Mesenchymal stem cell (in vitro differentiated cells and primary cell): ENCODE data around the gene CATSPERD.

ENCODE experiments used
- DNase-seq: peaks from one replicate; pipeline ENCODE4 v3.0.0-alpha.2; 2013
- H2AFZ ChIP-seq: one replicate; pipeline ENCODE4 v1.6.1; 2013; ENCODE audit warnings: low read depth, mild to moderate bottlenecking, control low read depth, inconsistent platforms, low read length, moderate library complexity
- H2AK5ac ChIP-seq: 2 replicates; pipeline ENCODE4 v1.6.1; 2013; ENCODE audit warnings: low read length, moderate library complexity, mild to moderate bottlenecking, inconsistent platforms; ENCODE audit not compliant: severe bottlenecking
- H2BK120ac ChIP-seq: one replicate; pipeline ENCODE4 v1.6.1; 2013; ENCODE audit warnings: low read depth, mild to moderate bottlenecking, inconsistent platforms, low read length, moderate library complexity
- H2BK12ac ChIP-seq, 2 experiments: one replicate each; pipeline ENCODE4 v1.6.1; 2013; ENCODE audit warnings: inconsistent platforms in 2 of 2, low read length in 2 of 2, mild to moderate bottlenecking in 2 of 2, moderate library complexity in 2 of 2, control low read depth in 1 of 2
- H2BK15ac ChIP-seq: one replicate; pipeline ENCODE4 v1.6.1; 2013; ENCODE audit warnings: mild to moderate bottlenecking, low read depth, inconsistent platforms; ENCODE audit not compliant: poor library complexity, severe bottlenecking
- H2BK5ac ChIP-seq: 2 replicates; pipeline ENCODE4 v1.6.1; 2013; ENCODE audit warnings: low read depth, mild to moderate bottlenecking, low read length, control low read depth, inconsistent platforms; ENCODE audit not compliant: poor library complexity, severe bottlenecking
- H3K14ac ChIP-seq, 2 experiments: one replicate each; pipeline ENCODE4 v1.6.1; 2013; ENCODE audit warnings: inconsistent platforms in 2 of 2, low read length in 2 of 2, control low read depth in 1 of 2, mild to moderate bottlenecking in 1 of 2, moderate library complexity in 1 of 2
- H3K18ac ChIP-seq, 2 experiments: one replicate each; pipeline ENCODE4 v1.6.1; 2013; ENCODE audit warnings: inconsistent platforms in 2 of 2, low read length in 2 of 2, control low read depth in 1 of 2, low read depth in 1 of 2, mild to moderate bottlenecking in 1 of 2
- H3K23ac ChIP-seq, 2 experiments: one replicate each; pipeline ENCODE4 v1.6.1; 2013; ENCODE audit warnings: inconsistent platforms in 2 of 2, low read length in 2 of 2, mild to moderate bottlenecking in 2 of 2, moderate library complexity in 2 of 2, control low read depth in 1 of 2
- H3K27ac ChIP-seq: 2 replicates; pipeline ENCODE4 v1.5.1; 2013; ENCODE audit warnings: mild to moderate bottlenecking, moderate library complexity, low read length, control low read depth, inconsistent platforms; ENCODE audit not compliant: poor library complexity, severe bottlenecking
- H3K27me3 ChIP-seq, 2 experiments: 2 replicates each; pipeline versions ENCODE4 v1.6.1 to v1.7.0; 2013; ENCODE audit warnings: low read length in 2 of 2, mild to moderate bottlenecking in 2 of 2, moderate library complexity in 2 of 2, control low read depth in 1 of 2, inconsistent platforms in 1 of 2; ENCODE audit not compliant: control insufficient read depth in 1 of 2, insufficient read depth in 1 of 2
- H3K36me3 ChIP-seq, 2 experiments: 2 replicates each; pipeline versions ENCODE4 v1.6.1 to v1.7.0; 2013; ENCODE audit warnings: low read length in 2 of 2, control low read depth in 1 of 2, inconsistent platforms in 1 of 2, low read depth in 1 of 2, mild to moderate bottlenecking in 1 of 2; ENCODE audit not compliant: insufficient read depth in 2 of 2, control insufficient read depth in 1 of 2
- H3K4ac ChIP-seq, 2 experiments: one replicate each; pipeline ENCODE4 v1.6.1; 2013; ENCODE audit warnings: inconsistent platforms in 2 of 2, low read length in 2 of 2, mild to moderate bottlenecking in 2 of 2, moderate library complexity in 2 of 2, control low read depth in 1 of 2, low read depth in 1 of 2
- H3K4me1 ChIP-seq: 2 replicates; pipeline ENCODE4 v1.6.1; 2013; ENCODE audit warnings: low read depth, low read length, control low read depth; ENCODE audit not compliant: control insufficient read depth, insufficient read depth
- H3K4me2 ChIP-seq: 2 replicates; pipeline ENCODE4 v1.6.1; 2013; ENCODE audit warnings: low read length, mild to moderate bottlenecking, inconsistent platforms; ENCODE audit not compliant: poor library complexity, severe bottlenecking
- H3K4me3 ChIP-seq, 2 experiments: 2 replicates each; pipeline versions ENCODE4 v1.5.1 to v1.7.0; 2013; ENCODE audit warnings: low read length in 2 of 2, mild to moderate bottlenecking in 2 of 2, control low read depth in 1 of 2, low read depth in 1 of 2; ENCODE audit not compliant: insufficient read depth in 1 of 2
- H3K79me1 ChIP-seq: replicated peaks from 2 replicates; pipeline ENCODE4 v1.6.1; 2013; ENCODE audit warnings: mild to moderate bottlenecking, control low read depth, low read length, inconsistent platforms; ENCODE audit not compliant: poor library complexity, severe bottlenecking
- H3K9ac ChIP-seq: 2 replicates; pipeline ENCODE4 v1.7.0; 2013; ENCODE audit warnings: mild to moderate bottlenecking, low read length, moderate library complexity
- H3K9me3 ChIP-seq: 2 replicates; pipeline ENCODE4 v1.7.0; 2013; ENCODE audit warnings: mild to moderate bottlenecking, low read length; ENCODE audit not compliant: control insufficient read depth
- H4K8ac ChIP-seq: one replicate; pipeline ENCODE4 v1.6.1; 2013; ENCODE audit warnings: inconsistent platforms, mild to moderate bottlenecking, low read length, moderate library complexity
- H4K91ac ChIP-seq: one replicate; pipeline ENCODE4 v1.6.1; 2013; ENCODE audit warnings: mild to moderate bottlenecking, low read length, inconsistent platforms
- WGBS: methylation state at CpG from one replicate; pipeline ENCODE4 v1.1.7; 2013; ENCODE audit warnings: mixed read lengths; 5-methylcytosine and 5-hydroxymethylcytosine counted together

The CATSPERD gene

DNA sequence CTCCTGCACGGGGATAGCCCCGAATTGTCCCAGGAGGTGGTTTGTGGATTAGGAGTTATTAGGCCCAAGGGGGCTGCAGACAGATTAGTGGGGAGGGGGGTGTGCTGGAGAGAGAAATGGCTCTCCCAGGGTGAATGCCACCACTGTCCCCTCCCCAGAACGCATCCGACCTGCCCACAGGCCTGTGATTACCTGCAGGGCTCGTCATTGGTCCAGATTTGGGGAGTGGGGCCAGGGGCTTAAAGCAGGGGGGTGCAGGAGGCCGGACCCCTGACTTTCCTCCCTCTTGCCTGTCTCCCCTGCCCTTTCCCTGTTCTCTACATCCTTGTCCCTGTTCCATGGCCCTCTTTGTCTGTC is 85.7 kb downstream of the CATSPERD start:
- H3K4me2 ChIP-seq, result no peak overlapping the region
- H3K27me3 ChIP-seq, result peaks cover 33 to 37% of the 10 kb centered on the region in 2 experiments
- peak overlapping the region; percentile 28 for H4K8ac ChIP-seq
- no peak overlapping the region for H3K14ac ChIP-seq
- H3K9me3 ChIP-seq, result no peaks in the 10 kb centered on the region
- no peak overlapping the region for H2BK5ac ChIP-seq
- H2BK12ac ChIP-seq, result no peak overlapping the region
- 0% methylated on average over 2 of the region's 6 CpGs for WGBS
- no peak overlapping the region for H3K27ac ChIP-seq
- no peak overlapping the region for H3K4ac ChIP-seq
- DNase-seq, result no peak
- no peak overlapping the region for H3K23ac ChIP-seq
- H3K36me3 ChIP-seq, result no peaks in the 10 kb centered on the region
- H3K79me1 ChIP-seq, result no peaks in the 10 kb centered on the region
- H2AK5ac ChIP-seq, result no peak overlapping the region
- H3K4me3 ChIP-seq, result no peak overlapping the region
- no peak overlapping the region for H3K9ac ChIP-seq
- H2BK15ac ChIP-seq, result no peak overlapping the region
- no peak overlapping the region for H2BK120ac ChIP-seq
- H3K4me1 ChIP-seq, result peaks cover 17% of the 10 kb centered on the region
- peak overlapping the region in 1 of 2 experiments; percentile 33 for H3K18ac ChIP-seq
- no peak overlapping the region for H4K91ac ChIP-seq
- H2AFZ ChIP-seq, result no peak overlapping the region

DNA sequence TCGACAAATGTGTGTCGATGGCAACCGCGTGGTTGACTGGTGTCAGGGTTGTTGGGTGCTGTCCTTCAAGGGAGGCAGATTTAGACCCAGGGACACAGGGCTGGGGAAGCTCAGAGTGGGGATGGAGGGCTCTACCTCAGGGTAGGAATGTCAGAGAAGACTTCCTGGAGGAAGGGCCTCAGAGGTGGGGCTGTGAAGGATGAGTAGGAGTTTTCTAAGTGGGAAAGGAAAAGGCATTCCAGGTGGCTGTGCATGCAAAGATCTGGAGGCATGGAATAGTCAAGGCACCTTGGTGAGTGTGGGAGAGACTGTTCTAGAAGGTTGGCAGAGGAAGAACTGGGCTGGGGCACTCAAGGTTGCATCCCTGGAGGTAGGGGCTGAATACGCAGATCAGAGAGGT is 86.5 kb downstream of the CATSPERD start:
- Histone ChIP-seq H2BK12ac (no peak overlapping the region), H3K18ac (no peak overlapping the region), H2AK5ac (no peak overlapping the region), H3K23ac (no peak overlapping the region), H3K14ac (no peak overlapping the region), H3K27ac (no peak overlapping the region), H3K36me3 (no peaks in the 10 kb centered on the region), H3K9ac (no peak overlapping the region), H2BK15ac (no peak overlapping the region), H3K27me3 (peaks cover 33 to 34% of the 10 kb centered on the region in 2 experiments), H4K8ac (no peak overlapping the region), H2BK5ac (no peak overlapping the region), H3K4me3 (no peak overlapping the region), H2AFZ (no peak overlapping the region), H3K4me1 (peaks cover 17% of the 10 kb centered on the region), H3K4ac (no peak overlapping the region), H3K79me1 (no peaks in the 10 kb centered on the region), H3K4me2 (no peak overlapping the region), H3K9me3 (no peaks in the 10 kb centered on the region), H4K91ac (no peak overlapping the region), H2BK120ac (no peak overlapping the region)
- no peak for DNase-seq
- 97% methylated on average over 5 of the region's 5 CpGs for WGBS

DNA sequence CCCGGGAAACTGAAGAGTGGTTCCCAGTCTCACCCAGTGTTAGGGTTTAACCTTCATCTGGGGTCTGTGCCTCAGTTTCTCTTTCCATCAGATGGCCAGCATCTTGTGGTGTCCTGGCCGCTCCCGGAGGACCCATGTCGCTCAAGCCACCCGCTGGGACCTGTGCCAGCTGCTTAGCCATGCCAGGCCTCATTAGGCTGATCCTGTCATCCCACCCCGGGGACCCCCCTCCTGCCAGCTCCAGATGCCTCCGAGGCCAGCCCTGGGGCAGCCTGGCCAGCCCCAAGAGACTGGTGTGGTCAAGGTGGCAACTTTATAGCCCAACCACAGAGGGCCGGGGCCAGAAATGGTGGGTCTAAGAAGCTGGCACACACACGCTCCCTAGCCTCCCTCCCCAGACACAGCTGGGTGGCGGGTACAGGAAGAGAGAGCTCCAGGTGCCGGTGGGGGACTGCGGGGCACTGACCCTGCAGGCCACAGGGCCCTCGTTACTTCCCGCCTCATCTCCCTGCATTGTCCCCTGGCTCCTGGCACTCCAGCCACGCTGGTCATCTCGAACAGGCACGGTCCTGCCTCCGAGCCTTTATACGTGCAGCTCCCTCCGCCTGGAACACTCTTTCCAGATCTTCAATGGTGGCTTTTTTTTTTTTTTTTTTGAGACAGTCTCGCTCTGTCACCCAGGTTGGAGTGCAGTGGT is 87.8 kb downstream of the CATSPERD start:
- Histone ChIP-seq H2AFZ (no peak overlapping the region), H3K27me3 (peaks cover 33 to 37% of the 10 kb centered on the region in 2 experiments), H3K4me1 (peaks cover 15% of the 10 kb centered on the region), H3K27ac (no peak overlapping the region), H3K23ac (no peak overlapping the region), H2AK5ac (no peak overlapping the region), H3K14ac (no peak overlapping the region), H3K9me3 (no peaks in the 10 kb centered on the region), H3K36me3 (no peaks in the 10 kb centered on the region), H3K4me3 (no peak overlapping the region), H2BK15ac (no peak overlapping the region), H2BK5ac (no peak overlapping the region), H3K4me2 (no peak overlapping the region), H3K18ac (no peak overlapping the region), H3K79me1 (no peaks in the 10 kb centered on the region), H2BK120ac (no peak overlapping the region), H4K91ac (peak overlapping the region; percentile 61), H3K4ac (no peak overlapping the region), H3K9ac (no peak overlapping the region), H2BK12ac (no peak overlapping the region), H4K8ac (no peak overlapping the region)
- no peak for DNase-seq
- WGBS, result 92% methylated on average over 20 of the region's 21 CpGs

DNA sequence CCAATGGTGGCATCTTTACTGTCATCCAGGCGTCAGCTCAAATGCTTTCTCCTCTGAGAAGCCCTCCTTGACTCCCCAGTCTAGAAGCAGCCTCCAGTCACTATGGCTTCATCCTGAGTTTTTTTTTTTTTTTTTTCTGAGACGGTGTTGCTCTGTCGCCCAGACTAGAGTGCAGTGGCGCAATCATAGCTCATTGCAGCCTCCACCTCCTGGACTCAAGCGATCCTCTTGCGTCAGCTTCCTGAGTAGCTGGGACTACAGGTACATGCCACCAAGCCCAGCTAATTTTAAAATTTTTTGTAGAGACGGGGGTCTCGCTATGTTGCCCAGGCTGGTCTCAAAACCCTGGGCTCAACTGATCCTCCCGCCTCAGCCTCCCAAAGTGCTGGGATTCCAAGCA is 88.6 kb downstream of the CATSPERD start:
- Histone ChIP-seq H3K9me3 (no peaks in the 10 kb centered on the region), H3K79me1 (no peaks in the 10 kb centered on the region), H2BK12ac (no peak overlapping the region), H2BK120ac (no peak overlapping the region), H3K27ac (no peak overlapping the region), H3K9ac (no peak overlapping the region), H3K4me3 (no peak overlapping the region), H2AFZ (no peak overlapping the region), H2BK15ac (no peak overlapping the region), H3K4me1 (peaks cover 11% of the 10 kb centered on the region), H2AK5ac (no peak overlapping the region), H4K91ac (no peak overlapping the region), H3K4ac (no peak overlapping the region), H3K36me3 (no peaks in the 10 kb centered on the region), H2BK5ac (no peak overlapping the region), H3K23ac (no peak overlapping the region), H3K4me2 (no peak overlapping the region), H3K14ac (no peak overlapping the region), H3K18ac (no peak overlapping the region), H3K27me3 (peaks cover 33% of the 10 kb centered on the region in 2 experiments), H4K8ac (no peak overlapping the region)
- no peak for DNase-seq
- 90% methylated on average over 9 of the region's 9 CpGs for WGBS
